K562 (cell line): ENCODE results near the gene C1QL2. TPM values are rescaled to one million over a fixed set of nuclear protein-coding genes. Genes with fewer than 3 reads are reported as not detected.

Experiments used
- CXXC5 ChIP-seq: fragments of 250-450 bp; sonication (Bioruptor Pico); IDR thresholded peaks from 2 replicates; pipeline ENCODE4 v1.8.0; 2022; ENCODE audit warnings: inconsistent platforms, mild to moderate bottlenecking, moderate library complexity
- MECOM ChIP-seq: fragments of 250-450 bp; sonication (Bioruptor Pico); IDR thresholded peaks from 2 replicates; pipeline ENCODE4 v1.8.0; 2022; ENCODE audit warnings: inconsistent platforms
- ZNF165 ChIP-seq: fragments of 250-450 bp; sonication (Bioruptor Pico); IDR thresholded peaks from 2 replicates; pipeline ENCODE4 v1.4.0; 2020; ENCODE audit warnings: borderline replicate concordance
- polyA plus RNA-seq, 8 experiments: library from polyadenylated mRNA; depleted of rRNA in 4 of 8; stranded (reverse) in 5 of 8; unstranded in 3 of 8; fragments of >200 nt; fragmentation: Nextera tagmentation in 2 of 8; fragmentation: Illumina TruSeq in 1 of 8; extraction: Ambion mirVana in 2 of 8; extraction: Trizol in 1 of 8; gene quantifications; 2 replicates each; pipeline versions ENCODE4 v1.2.1 to v1.2.3, GENCODE V29; 2011 to 2014; ENCODE audit warnings: inconsistent platforms in 1 of 8, missing spikeins in 1 of 8
- total RNA-seq, 7 experiments: library from RNA; depleted of rRNA in 6 of 7; stranded (reverse); fragments of >200 nt in 6 of 7; fragmentation: Illumina TruSeq in 2 of 7; extraction: Trizol in 2 of 7; gene quantifications; 2 replicates each; pipeline versions ENCODE4 v1.2.1 to v1.2.3, GENCODE V29; 2011 to 2021; ENCODE audit warnings: low replicate concordance in 1 of 7
- TF ChIP-seq, protein P1 (sequence below), 2 experiments: fragments of 450-650 bp; formaldehyde crosslinking in 1 of 2; IDR thresholded peaks; 2 replicates each; pipeline versions ENCODE4 v1.4.0 to v1.6.1; 2014 to 2020; ENCODE audit warnings: mild to moderate bottlenecking in 2 of 2, borderline replicate concordance in 1 of 2, low read depth in 1 of 2
- TF ChIP-seq, protein P2 (sequence below), 2 experiments: fragments of 200-800 bp in 1 of 2; sonication (Bioruptor generic) in 1 of 2; sonication (generic) in 1 of 2; formaldehyde crosslinking in 1 of 2; IDR thresholded peaks in 1 of 2; conservative IDR thresholded peaks in 1 of 2; 2 replicates each; pipeline versions ENCODE4 v1.5.0 to v1.6.1; 2016 to 2020; ENCODE audit warnings: missing compliant biosample characterization in 1 of 2, missing genetic modification characterization in 1 of 2, missing genetic modification reagents in 1 of 2
- TF ChIP-seq, protein P3 (sequence below), 2 experiments: IDR thresholded peaks in 1 of 2; conservative IDR thresholded peaks in 1 of 2; 2 replicates each; pipeline ENCODE4 v1.6.1; 2016; ENCODE audit warnings: low read depth in 2 of 2, mild to moderate bottlenecking in 1 of 2, missing compliant biosample characterization in 1 of 2, missing genetic modification characterization in 1 of 2, moderate library complexity in 1 of 2
- TF ChIP-seq, protein P4 (sequence below): fragments of 450-650 bp; conservative IDR thresholded peaks from 2 replicates; pipeline ENCODE4 v1.6.1; 2016; ENCODE audit warnings: missing genetic modification characterization, low read depth, mild to moderate bottlenecking, missing compliant biosample characterization, moderate library complexity

C1QL2 gene
- total and polyA plus RNA-seq, 9 of the 15 experiments (the other 6 are each of a cell fraction or from before 2014, with no cell fraction given): not detected

DNA sequence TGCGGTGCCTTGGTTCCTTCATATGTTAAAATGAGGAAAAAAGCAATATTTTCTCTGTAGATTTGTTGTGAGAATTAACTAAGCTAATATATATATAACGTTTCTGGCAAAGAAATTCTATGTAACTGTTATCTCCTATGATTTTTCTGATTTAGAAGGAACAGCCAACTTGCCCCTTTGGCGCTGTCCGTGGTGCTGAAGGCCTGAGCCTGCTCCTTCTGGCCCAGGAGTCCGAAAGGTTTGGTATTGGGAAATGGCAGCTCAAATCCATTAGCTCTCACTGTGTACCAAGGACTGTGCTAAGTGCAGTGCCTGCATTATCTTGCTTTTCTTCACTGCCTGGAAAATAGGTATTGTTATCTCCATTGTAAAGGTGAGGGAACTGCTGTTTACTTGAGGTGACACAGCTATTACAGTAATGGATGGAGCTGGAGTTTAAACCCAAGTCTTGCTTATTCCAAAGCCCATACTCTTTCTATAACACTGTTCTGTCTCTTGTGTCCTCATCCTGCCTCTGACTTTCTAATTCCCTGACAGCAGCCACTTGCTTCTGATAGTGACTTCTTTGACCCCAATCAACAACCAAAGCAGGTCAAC is 52.2 kb downstream of the C1QL2 start (continued):
- TF ChIP-seq, protein P1, sequence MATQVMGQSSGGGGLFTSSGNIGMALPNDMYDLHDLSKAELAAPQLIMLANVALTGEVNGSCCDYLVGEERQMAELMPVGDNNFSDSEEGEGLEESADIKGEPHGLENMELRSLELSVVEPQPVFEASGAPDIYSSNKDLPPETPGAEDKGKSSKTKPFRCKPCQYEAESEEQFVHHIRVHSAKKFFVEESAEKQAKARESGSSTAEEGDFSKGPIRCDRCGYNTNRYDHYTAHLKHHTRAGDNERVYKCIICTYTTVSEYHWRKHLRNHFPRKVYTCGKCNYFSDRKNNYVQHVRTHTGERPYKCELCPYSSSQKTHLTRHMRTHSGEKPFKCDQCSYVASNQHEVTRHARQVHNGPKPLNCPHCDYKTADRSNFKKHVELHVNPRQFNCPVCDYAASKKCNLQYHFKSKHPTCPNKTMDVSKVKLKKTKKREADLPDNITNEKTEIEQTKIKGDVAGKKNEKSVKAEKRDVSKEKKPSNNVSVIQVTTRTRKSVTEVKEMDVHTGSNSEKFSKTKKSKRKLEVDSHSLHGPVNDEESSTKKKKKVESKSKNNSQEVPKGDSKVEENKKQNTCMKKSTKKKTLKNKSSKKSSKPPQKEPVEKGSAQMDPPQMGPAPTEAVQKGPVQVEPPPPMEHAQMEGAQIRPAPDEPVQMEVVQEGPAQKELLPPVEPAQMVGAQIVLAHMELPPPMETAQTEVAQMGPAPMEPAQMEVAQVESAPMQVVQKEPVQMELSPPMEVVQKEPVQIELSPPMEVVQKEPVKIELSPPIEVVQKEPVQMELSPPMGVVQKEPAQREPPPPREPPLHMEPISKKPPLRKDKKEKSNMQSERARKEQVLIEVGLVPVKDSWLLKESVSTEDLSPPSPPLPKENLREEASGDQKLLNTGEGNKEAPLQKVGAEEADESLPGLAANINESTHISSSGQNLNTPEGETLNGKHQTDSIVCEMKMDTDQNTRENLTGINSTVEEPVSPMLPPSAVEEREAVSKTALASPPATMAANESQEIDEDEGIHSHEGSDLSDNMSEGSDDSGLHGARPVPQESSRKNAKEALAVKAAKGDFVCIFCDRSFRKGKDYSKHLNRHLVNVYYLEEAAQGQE (IDR thresholded peaks at IDR 0.05; ENCODE audit: borderline replicate concordance): peak; percentile 99
- TF ChIP-seq, protein P1 (CRISPR knock-in tag; IDR thresholded peaks at IDR 0.05; ENCODE audit: low read depth): peak; percentile 96
- TF ChIP-seq, protein P2, sequence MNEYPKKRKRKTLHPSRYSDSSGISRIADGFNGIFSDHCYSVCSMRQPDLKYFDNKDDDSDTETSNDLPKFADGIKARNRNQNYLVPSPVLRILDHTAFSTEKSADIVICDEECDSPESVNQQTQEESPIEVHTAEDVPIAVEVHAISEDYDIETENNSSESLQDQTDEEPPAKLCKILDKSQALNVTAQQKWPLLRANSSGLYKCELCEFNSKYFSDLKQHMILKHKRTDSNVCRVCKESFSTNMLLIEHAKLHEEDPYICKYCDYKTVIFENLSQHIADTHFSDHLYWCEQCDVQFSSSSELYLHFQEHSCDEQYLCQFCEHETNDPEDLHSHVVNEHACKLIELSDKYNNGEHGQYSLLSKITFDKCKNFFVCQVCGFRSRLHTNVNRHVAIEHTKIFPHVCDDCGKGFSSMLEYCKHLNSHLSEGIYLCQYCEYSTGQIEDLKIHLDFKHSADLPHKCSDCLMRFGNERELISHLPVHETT (CRISPR knock-in tag; conservative IDR thresholded peaks at IDR 0.05 in 1 of 2, IDR thresholded peaks at IDR 0.05 in 1 of 2): 0 out of 4 replicates have a peak, but pooled peaks of 1 of the 2 experiments have one; percentile 38
- TF ChIP-seq, protein P3, sequence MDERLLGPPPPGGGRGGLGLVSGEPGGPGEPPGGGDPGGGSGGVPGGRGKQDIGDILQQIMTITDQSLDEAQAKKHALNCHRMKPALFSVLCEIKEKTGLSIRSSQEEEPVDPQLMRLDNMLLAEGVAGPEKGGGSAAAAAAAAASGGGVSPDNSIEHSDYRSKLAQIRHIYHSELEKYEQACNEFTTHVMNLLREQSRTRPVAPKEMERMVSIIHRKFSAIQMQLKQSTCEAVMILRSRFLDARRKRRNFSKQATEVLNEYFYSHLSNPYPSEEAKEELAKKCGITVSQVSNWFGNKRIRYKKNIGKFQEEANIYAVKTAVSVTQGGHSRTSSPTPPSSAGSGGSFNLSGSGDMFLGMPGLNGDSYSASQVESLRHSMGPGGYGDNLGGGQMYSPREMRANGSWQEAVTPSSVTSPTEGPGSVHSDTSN (CRISPR knock-in tag; IDR thresholded peaks at IDR 0.05; ENCODE audit: low read depth): no peak
- TF ChIP-seq, protein P3 (tag; conservative IDR thresholded peaks at IDR 0.05; ENCODE audit: low read depth): 0 out of 2 replicates have a peak, but pooled peaks have one; percentile 11
- TF ChIP-seq CXXC5 (CRISPR knock-in tag) (peak; percentile 17; the same call in 1 of the 2 replicates), MECOM (CRISPR knock-in tag) (0 out of 2 replicates have a peak, but pooled peaks have one; percentile 25), ZNF165 (CRISPR knock-in tag) (no peak)
- TF ChIP-seq, protein P4, sequence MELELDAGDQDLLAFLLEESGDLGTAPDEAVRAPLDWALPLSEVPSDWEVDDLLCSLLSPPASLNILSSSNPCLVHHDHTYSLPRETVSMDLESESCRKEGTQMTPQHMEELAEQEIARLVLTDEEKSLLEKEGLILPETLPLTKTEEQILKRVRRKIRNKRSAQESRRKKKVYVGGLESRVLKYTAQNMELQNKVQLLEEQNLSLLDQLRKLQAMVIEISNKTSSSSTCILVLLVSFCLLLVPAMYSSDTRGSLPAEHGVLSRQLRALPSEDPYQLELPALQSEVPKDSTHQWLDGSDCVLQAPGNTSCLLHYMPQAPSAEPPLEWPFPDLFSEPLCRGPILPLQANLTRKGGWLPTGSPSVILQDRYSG (tag): 0 out of 2 replicates have a peak, but pooled peaks have one; percentile 40
- TF ChIP-seq, all 486 proteins: peak for 21
